NCI-H1105 (cell line): ENCODE data around the gene FAM193A.
"Not testable (repeated sequence)": the region's sequence is repeated elsewhere in the genome, so short reads cannot be mapped to it uniquely, and the experiment has no call there.

Experiments
- DNase-seq: peaks from one replicate; lab custom pipeline; 2025; lab: John Stamatoyannopoulos, UW

FAM193A gene

DNA sequence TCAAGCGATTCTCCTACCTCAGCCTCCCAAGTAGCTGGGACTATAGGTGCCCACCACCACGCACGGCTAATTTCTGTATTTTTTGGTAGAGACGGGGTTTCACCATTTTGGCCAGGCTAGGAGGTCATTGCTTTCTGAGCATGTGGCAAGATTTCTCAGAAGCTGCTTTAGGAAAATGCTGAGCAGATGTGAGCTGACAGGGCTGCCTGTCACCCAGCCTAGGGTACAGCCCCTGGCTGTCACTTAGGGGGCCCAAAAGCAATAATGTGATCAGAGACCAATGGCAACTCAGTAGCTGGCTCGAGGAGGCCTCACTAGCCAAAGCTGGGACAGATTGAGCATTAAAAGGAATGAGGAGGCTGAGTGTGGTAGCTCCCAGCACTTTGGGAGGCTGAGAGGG, 154.9 kb downstream of the FAM193A start:
- no peak for DNase-seq

GRCh38 chr4:2691952-2692435, 155.5 kb downstream of the FAM193A start:
- no peak for DNase-seq

- no peak for DNase-seq
Measured at GRCh38 chr4:2694691-2695090, 158.2 kb downstream of the FAM193A start.

GRCh38 chr4:2695346-2696060, 159.1 kb downstream of the FAM193A start:
- no peak for DNase-seq

DNA sequence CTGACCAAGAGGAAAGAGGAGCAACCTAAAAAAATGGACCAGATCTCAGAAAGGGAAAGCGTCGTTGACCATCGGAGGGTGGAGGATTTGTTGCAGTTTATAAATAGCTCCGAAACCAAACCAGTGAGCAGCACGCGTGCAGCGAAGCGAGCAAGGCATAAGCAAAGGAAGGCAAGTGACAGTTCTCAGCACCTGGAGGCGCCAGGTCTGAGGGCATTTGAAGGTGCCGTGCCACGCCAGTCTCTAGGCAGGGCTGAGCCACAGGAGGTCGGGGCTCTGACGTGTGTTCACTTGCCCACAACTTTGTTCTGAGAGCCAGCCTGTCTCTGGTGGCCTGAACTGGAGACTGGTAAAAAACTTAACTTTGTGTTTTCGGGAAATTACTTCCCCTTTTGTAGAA, 160.0 kb downstream of the FAM193A start:
- DNase-seq: no peak

DNA sequence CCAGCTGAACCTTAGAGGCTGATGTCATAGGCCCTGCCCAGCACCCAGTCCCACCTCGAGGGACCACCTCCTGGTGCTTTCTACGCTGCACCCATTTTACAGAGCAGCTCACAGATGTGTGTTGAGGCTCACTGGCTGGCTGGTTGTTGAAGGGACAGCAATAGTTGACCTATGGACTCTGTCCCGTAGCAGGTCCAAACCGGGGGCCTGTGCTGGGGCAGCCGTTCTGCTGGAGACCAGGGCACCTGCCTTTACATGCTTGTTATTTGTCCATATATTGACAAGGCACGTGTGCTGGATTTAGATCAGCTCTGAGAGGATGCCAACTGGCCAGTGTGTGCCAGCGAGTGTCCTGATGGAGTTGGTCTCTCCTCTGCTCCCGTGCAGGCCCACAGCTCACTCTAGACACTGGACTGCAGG, 161.6 kb downstream of the FAM193A start:
- no peak for DNase-seq

GRCh38 chr4:2698504-2698903, 162.1 kb downstream of the FAM193A start:
- no peak for DNase-seq

DNA sequence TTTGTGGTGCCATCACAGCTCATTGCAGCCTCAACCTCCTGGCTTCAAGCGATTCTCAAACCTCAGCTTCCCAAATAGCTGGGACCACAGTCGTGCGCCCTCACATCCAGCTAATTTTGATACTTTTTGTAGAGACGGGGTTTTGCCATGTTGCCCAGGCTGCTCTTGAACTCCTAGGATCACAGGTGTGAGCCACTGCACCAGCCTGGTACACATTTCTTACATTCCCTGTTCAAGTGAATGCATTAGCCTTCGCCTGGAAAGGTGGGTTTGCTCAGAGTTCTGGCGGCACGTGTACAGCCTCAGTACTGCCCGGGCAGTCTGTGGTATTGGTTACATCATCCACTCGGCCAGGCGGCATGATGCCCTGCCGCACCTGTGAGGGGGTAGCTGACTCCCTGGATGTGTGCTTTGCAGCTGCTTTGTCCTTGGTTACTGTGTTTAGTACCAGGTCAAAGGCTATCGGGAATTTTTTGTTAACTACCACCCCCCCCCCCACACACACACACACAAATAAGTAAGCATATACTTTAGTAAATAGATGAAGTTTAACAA, 162.6 kb downstream of the FAM193A start:
- DNase-seq: no peak

DNA sequence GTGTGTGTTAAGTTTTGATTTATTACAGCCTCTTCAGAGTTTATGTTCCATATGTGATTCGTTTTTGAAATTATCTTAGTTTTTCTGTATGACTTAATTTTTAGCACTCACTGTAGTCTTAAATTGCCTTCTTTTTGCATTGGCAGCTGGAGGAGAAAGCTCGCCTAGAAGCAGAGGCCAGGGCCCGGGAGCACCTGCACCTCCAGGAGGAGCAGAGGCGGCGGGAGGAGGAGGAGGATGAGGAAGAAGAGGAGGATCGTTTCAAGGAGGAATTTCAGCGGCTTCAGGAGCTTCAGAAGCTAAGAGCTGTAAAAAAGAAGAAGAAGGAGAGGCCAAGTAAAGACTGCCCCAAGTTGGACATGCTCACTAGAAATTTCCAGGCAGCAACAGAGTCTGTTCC, 163.1 kb downstream of the FAM193A start:
- no peak for DNase-seq

- DNase-seq: no peak
Measured at GRCh38 chr4:2700031-2700430, 163.6 kb downstream of the FAM193A start.

DNA sequence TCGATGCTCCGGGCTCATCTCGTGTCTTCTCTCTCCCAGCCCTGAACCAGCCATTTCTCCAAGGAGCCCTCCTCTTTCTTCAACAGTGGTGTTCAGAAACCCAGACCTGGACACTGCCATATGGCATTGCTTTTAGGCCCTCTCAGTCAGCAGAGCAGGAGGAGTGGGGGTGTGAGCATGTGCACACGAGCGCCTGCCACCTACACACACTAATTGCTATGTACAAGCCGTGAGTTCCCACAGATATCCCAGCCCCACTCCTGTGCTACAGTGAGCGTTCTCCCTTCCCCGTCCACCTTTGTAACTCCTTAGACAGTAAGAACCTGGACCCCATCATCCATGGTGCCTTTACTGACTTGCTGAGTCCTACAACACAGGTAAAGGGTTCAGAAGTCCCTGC, 165.9 kb downstream of the FAM193A start:
- DNase-seq: no peak

- DNase-seq: no peak
Measured at GRCh38 chr4:2702770-2703169, 166.3 kb downstream of the FAM193A start.

- no peak for DNase-seq
Measured at GRCh38 chr4:2712261-2712842, 175.9 kb downstream of the FAM193A start.

GRCh38 chr4:2713337-2713736, 176.9 kb downstream of the FAM193A start:
- DNase-seq: no peak

GRCh38 chr4:2714061-2714770, 177.8 kb downstream of the FAM193A start:
- no peak for DNase-seq

GRCh38 chr4:2714918-2715317, 178.5 kb downstream of the FAM193A start:
- DNase-seq: no peak

GRCh38 chr4:2715426-2715825, 179.0 kb downstream of the FAM193A start:
- no peak for DNase-seq

GRCh38 chr4:2716236-2716635, 179.8 kb downstream of the FAM193A start:
- DNase-seq: no peak

DNA sequence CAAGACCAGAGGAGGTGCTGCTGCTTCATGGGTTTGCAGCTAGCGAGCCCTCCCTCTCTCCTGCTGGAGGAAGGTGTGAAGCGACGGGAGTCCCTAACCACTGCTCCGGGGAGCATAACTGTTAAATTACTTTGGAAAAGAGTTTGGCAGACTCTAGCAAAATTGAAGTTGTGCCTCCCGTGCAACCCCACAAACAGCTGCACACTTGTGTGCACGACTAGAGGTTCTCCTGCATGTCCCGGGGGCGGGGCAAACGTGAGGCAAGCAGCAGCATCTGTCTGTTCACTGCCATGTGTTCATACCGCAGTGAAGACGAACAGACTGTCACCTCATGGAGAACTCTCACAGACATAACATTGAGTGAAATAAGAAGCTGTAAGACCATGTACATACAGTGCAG, 185.1 kb downstream of the FAM193A start:
- no peak for DNase-seq

DNA sequence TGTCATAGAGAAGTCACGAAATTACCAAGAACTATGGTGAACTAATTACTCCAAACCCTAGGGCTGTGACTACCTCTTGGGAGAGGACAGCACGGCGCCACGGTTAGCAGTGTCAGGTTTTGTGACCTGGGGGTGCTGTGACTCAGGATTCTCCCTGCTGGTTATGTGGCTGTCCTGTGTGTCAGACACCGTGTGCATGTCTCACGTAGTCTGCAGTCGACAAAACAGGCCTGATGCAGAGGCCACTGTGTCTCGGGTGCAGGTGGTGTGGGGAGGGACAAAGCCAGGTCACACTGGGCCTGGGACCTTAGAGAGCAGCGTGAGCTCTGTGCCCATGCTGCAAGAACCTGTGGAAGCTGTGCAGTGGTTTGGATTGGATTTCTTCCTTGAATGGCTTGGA, 185.6 kb downstream of the FAM193A start:
- no peak for DNase-seq

DNA sequence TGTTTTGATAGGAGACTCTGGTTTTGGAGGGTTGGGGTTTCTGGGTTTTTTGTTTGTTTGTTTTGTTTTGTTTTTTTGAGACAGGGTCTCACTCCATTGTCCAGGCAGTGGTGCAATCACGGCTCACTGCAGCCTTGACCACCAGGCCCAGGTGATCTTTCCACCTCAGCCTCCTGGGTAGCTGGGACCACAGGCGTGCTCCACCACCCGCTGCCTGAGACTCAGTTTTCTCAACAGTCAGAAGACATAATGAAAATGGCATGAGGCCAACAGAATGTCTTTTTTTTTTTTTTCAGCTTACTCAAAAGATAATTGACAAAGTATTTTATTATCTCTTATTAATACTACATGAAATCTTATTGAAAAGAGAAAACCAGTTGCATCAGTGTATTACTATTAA, 187.3 kb downstream of the FAM193A start:
- no peak for DNase-seq

GRCh38 chr4:2725380-2725779, 188.9 kb downstream of the FAM193A start:
- DNase-seq: no peak

- not testable (repeated sequence) for DNase-seq
Measured at GRCh38 chr4:2726881-2727280, 190.4 kb downstream of the FAM193A start.
